Measurements from ENCODE around the gene PIP4K2C.

The PIP4K2C gene

GRCh38 chr12:57590864-57591781 lies at the start of gene PIP4K2C:
PIP4K2C (plus strand) TSS chr12:57591192; CDS start chr12:57591290, 98 bp downstream.
- in situ Hi-C loops (cut with MboI; ENCODE audit: low sequenced_read_pairs) = no loop called here

GRCh38 chr12:57541717-57542116 lies 49.3 kb upstream of the PIP4K2C start:
- in situ Hi-C loops (cut with MboI; ENCODE audit: low sequenced_read_pairs) = no loop called here

GRCh38 chr12:57543581-57543980 lies 47.4 kb upstream of the PIP4K2C start:
- in situ Hi-C loops (cut with MboI; ENCODE audit: low sequenced_read_pairs) = no loop called here

- in situ Hi-C loops (cut with MboI; ENCODE audit: low sequenced_read_pairs) = no loop called here
These were observed 45.1 kb upstream of the PIP4K2C start for GRCh38 chr12:57545809-57546437.

- in situ Hi-C loops (cut with MboI; ENCODE audit: low sequenced_read_pairs) = no loop called here
These were observed 44.3 kb upstream of the PIP4K2C start, which contains the start of gene DCTN2 for GRCh38 chr12:57546438-57547287. DCTN2 (minus strand) TSS chr12:57547192; CDS start chr12:57547063, 129 bp downstream.

GRCh38 chr12:57547288-57548012 lies 43.5 kb upstream of the PIP4K2C start:
- in situ Hi-C loops (cut with MboI; ENCODE audit: low sequenced_read_pairs) = no loop called here

GRCh38 chr12:57548013-57548315 lies 43.0 kb upstream of the PIP4K2C start:
- in situ Hi-C loops (cut with MboI; ENCODE audit: low sequenced_read_pairs) = no loop called here

GRCh38 chr12:57548488-57548887 lies 42.5 kb upstream of the PIP4K2C start:
- in situ Hi-C loops (cut with MboI; ENCODE audit: low sequenced_read_pairs) = no loop called here

GRCh38 chr12:57549203-57549908 lies 41.6 kb upstream of the PIP4K2C start:
- in situ Hi-C loops (cut with MboI; ENCODE audit: low sequenced_read_pairs) = no loop called here

GRCh38 chr12:57549909-57550640 lies 40.9 kb upstream of the PIP4K2C start, which contains the start of gene KIF5A:
KIF5A (plus strand) TSS chr12:57550044; CDS start chr12:57550272, 228 bp downstream.
- in situ Hi-C loops (cut with MboI; ENCODE audit: low sequenced_read_pairs) = no loop called here

- in situ Hi-C loops (cut with MboI; ENCODE audit: low sequenced_read_pairs) = no loop called here
These were observed 40.1 kb upstream of the PIP4K2C start for GRCh38 chr12:57550641-57551549.

GRCh38 chr12:57551637-57552305 lies 39.2 kb upstream of the PIP4K2C start:
- in situ Hi-C loops (cut with MboI; ENCODE audit: low sequenced_read_pairs) = no loop called here

GRCh38 chr12:57552306-57552651 lies 38.7 kb upstream of the PIP4K2C start:
- in situ Hi-C loops (cut with MboI; ENCODE audit: low sequenced_read_pairs) = no loop called here

GRCh38 chr12:57552835-57553313 lies 38.1 kb upstream of the PIP4K2C start:
- in situ Hi-C loops (cut with MboI; ENCODE audit: low sequenced_read_pairs) = no loop called here

GRCh38 chr12:57553343-57554202 lies 37.4 kb upstream of the PIP4K2C start:
- in situ Hi-C loops (cut with MboI; ENCODE audit: low sequenced_read_pairs) = no loop called here

GRCh38 chr12:57554453-57554852 lies 36.5 kb upstream of the PIP4K2C start:
- in situ Hi-C loops (cut with MboI; ENCODE audit: low sequenced_read_pairs) = no loop called here

GRCh38 chr12:57554897-57555296 lies 36.1 kb upstream of the PIP4K2C start:
- in situ Hi-C loops (cut with MboI; ENCODE audit: low sequenced_read_pairs) = no loop called here

Data from HL-60/S4 treated with retinoic acid at 250 ng/mL for 4 days and 3 days (cell line).